ENCODE results near the gene LUM.
"Not testable (repeated sequence)": the region's sequence is repeated elsewhere in the genome, so short reads cannot be mapped to it uniquely, and the experiment has no call there.

Gene LUM

DNA sequence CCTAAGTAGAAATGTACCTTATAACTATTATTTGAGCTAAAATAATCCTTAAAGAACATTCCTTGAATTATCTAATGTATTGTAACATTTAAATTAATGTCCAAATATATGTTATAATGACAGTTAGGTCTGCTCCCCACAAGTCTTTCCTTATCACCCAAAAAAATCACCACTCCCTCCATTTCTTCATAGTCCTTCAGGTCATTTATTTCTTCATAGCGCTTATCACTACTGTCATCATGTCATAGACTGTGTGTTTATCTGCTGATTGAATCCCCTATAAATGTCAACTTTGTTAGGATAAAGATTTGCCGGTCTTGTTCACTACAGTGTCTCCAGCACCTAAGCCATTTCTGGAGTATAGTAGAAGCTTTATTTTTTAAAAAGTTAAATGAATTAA, 12.0 kb downstream of the LUM start:
- Histone ChIP-seq H3K4me1 (ENCODE audit: control insufficient read depth, insufficient read depth, low read length) (no peaks in the 10 kb centered on the region), H3K36me3 (ENCODE audit: control insufficient read depth, insufficient read depth, low read length) (no peaks in the 10 kb centered on the region), H3K9me3 (ENCODE audit: control insufficient read depth, insufficient read depth, low read length) (no peaks in the 10 kb centered on the region), H3K4me3 (ENCODE audit: low read length) (no peak overlapping the region), H3K27ac (ENCODE audit: low read length) (no peak overlapping the region), H3K27me3 (ENCODE audit: control insufficient read depth, insufficient read depth, low read length) (no peaks in the 10 kb centered on the region)
- no peak for DNase-seq (ENCODE audit: low read depth, low spot score)
- WGBS (ENCODE audit: insufficient coverage, insufficient read length), result no CpG with 5 or more reads among the region's 2 CpGs

DNA sequence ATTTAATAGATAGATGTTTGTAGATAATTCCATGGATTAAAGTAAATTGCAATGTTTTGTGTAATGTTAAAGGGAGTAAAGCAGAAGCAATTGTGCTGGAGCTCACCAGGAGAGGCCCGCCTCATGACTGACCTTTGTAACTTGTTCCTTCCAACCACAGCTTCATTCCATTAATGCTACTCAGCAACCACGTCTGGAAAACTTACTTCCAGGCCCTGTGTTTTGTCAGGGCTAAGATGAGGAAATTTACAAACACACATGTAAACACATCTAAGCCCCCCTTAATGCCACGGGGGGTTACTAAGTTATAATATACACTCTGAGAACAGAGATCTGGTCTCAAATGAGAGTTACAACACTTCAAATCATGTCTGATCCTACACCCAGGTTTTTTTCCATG, 12.4 kb downstream of the LUM start:
- no peak overlapping the region for H3K4me3 ChIP-seq (ENCODE audit: low read length)
- no peaks in the 10 kb centered on the region for H3K27me3 ChIP-seq (ENCODE audit: control insufficient read depth, insufficient read depth, low read length)
- H3K9me3 ChIP-seq (ENCODE audit: control insufficient read depth, insufficient read depth, low read length), result no peaks in the 10 kb centered on the region
- H3K36me3 ChIP-seq (ENCODE audit: control insufficient read depth, insufficient read depth, low read length), result no peaks in the 10 kb centered on the region
- no peak for DNase-seq (ENCODE audit: low read depth, low spot score)
- WGBS (ENCODE audit: insufficient coverage, insufficient read length), result no CpG with 5 or more reads among the region's 3 CpGs
- H3K27ac ChIP-seq (ENCODE audit: low read length), result no peak overlapping the region
- H3K4me1 ChIP-seq (ENCODE audit: control insufficient read depth, insufficient read depth, low read length), result no peaks in the 10 kb centered on the region

DNA sequence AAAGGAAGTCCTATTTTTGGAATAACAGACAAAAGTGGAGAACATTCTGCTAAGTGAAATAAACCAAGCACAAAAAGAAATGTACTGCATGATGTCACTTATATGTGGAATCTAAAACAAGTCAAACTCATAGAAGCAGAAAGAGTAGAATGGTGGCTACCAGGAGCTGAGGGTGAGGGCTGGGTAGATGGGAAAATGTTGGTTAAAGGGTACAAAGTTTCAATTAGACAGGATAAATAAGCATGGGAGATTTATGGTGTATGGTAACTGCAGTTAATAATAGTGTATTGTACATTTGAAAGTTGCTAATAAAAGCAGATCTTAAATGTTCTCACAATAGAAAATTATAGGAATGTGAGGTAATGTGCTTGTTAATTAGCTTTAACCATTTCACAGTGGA, 12.8 kb downstream of the LUM start:
- H3K36me3 ChIP-seq (ENCODE audit: control insufficient read depth, insufficient read depth, low read length), result no peaks in the 10 kb centered on the region
- no peaks in the 10 kb centered on the region for H3K27me3 ChIP-seq (ENCODE audit: control insufficient read depth, insufficient read depth, low read length)
- no peaks in the 10 kb centered on the region for H3K4me1 ChIP-seq (ENCODE audit: control insufficient read depth, insufficient read depth, low read length)
- DNase-seq (ENCODE audit: low read depth, low spot score), result no peak
- H3K4me3 ChIP-seq (ENCODE audit: low read length), result no peak overlapping the region
- no peaks in the 10 kb centered on the region for H3K9me3 ChIP-seq (ENCODE audit: control insufficient read depth, insufficient read depth, low read length)
- H3K27ac ChIP-seq (ENCODE audit: low read length), result no peak overlapping the region

DNA sequence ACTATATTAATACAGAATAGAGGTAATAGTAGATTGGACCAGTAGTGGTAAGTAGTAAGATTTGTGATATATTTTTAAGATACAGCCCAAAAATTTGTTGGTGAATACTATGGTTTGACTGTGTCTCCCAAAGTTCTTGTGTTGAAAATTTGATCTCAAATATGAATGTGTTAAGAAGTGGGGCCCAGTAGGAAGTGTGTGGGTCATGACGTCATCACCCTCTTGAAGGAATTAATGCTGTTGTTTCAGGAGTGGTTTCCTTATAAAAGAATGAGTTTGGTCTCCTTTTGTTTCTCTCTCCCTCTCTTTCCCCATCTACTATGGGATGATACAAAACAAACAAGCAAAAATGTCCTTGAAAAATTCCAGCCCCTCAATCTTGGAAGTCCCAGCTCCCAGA, 16.3 kb downstream of the LUM start:
- no peaks in the 10 kb centered on the region for H3K36me3 ChIP-seq (ENCODE audit: control insufficient read depth, insufficient read depth, low read length)
- H3K4me1 ChIP-seq (ENCODE audit: control insufficient read depth, insufficient read depth, low read length), result no peaks in the 10 kb centered on the region
- H3K27me3 ChIP-seq (ENCODE audit: control insufficient read depth, insufficient read depth, low read length), result no peaks in the 10 kb centered on the region
- WGBS (ENCODE audit: insufficient coverage, insufficient read length), result no CpG with 5 or more reads among the region's 1 CpG
- H3K4me3 ChIP-seq (ENCODE audit: low read length), result no peak overlapping the region
- no peak overlapping the region for H3K27ac ChIP-seq (ENCODE audit: low read length)
- H3K9me3 ChIP-seq (ENCODE audit: control insufficient read depth, insufficient read depth, low read length), result no peaks in the 10 kb centered on the region
- DNase-seq (ENCODE audit: low read depth, low spot score), result no peak

- H3K4me1 ChIP-seq (ENCODE audit: control insufficient read depth, insufficient read depth, low read length), result no peaks in the 10 kb centered on the region
- H3K9me3 ChIP-seq (ENCODE audit: control insufficient read depth, insufficient read depth, low read length), result no peaks in the 10 kb centered on the region
- no peaks in the 10 kb centered on the region for H3K27me3 ChIP-seq (ENCODE audit: control insufficient read depth, insufficient read depth, low read length)
- no peak overlapping the region for H3K27ac ChIP-seq (ENCODE audit: low read length)
- H3K4me3 ChIP-seq (ENCODE audit: low read length), result no peak overlapping the region
- no peaks in the 10 kb centered on the region for H3K36me3 ChIP-seq (ENCODE audit: control insufficient read depth, insufficient read depth, low read length)
- DNase-seq (ENCODE audit: low read depth, low spot score), result no peak
These were observed 17.1 kb downstream of the LUM start for GRCh38 chr12:91094032-91094662.

DNA sequence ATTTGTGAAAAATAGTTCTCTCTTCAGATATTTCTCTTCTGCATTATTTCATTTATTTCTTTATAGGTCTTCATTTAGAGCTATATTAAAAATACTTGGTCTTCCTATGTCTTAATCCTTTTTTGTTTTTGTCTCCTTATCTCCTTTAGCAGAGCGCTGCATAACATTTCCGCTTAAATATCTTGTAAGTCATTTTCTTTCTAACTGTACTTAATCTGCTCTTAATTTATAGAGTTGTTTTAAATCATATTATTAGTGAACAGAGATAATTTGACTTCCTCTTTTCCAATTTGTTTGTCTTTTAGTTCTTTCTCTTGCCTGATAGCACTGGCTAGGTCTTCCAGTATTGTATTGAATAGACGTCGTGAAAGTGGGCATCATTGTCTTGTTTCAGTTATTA, 18.0 kb downstream of the LUM start:
- Histone ChIP-seq H3K4me3 (ENCODE audit: low read length) (no peak overlapping the region), H3K4me1 (ENCODE audit: control insufficient read depth, insufficient read depth, low read length) (no peaks in the 10 kb centered on the region), H3K27ac (ENCODE audit: low read length) (no peak overlapping the region), H3K9me3 (ENCODE audit: control insufficient read depth, insufficient read depth, low read length) (no peaks in the 10 kb centered on the region), H3K36me3 (ENCODE audit: control insufficient read depth, insufficient read depth, low read length) (no peaks in the 10 kb centered on the region), H3K27me3 (ENCODE audit: control insufficient read depth, insufficient read depth, low read length) (no peaks in the 10 kb centered on the region)
- DNase-seq (ENCODE audit: low read depth, low spot score), result no peak
- no CpG with 5 or more reads among the region's 4 CpGs for WGBS (ENCODE audit: insufficient coverage, insufficient read length)

GRCh38 chr12:91091916-91092715, 19.2 kb downstream of the LUM start:
- Histone ChIP-seq H3K4me1 (ENCODE audit: control insufficient read depth, insufficient read depth, low read length) (no peaks in the 10 kb centered on the region), H3K36me3 (ENCODE audit: control insufficient read depth, insufficient read depth, low read length) (no peaks in the 10 kb centered on the region), H3K4me3 (ENCODE audit: low read length) (no peak overlapping the region), H3K27me3 (ENCODE audit: control insufficient read depth, insufficient read depth, low read length) (no peaks in the 10 kb centered on the region), H3K27ac (ENCODE audit: low read length) (no peak overlapping the region), H3K9me3 (ENCODE audit: control insufficient read depth, insufficient read depth, low read length) (no peaks in the 10 kb centered on the region)
- no peak for DNase-seq (ENCODE audit: low read depth, low spot score)
- WGBS (ENCODE audit: insufficient coverage, insufficient read length), result no CpG with 5 or more reads among the region's 6 CpGs

DNA sequence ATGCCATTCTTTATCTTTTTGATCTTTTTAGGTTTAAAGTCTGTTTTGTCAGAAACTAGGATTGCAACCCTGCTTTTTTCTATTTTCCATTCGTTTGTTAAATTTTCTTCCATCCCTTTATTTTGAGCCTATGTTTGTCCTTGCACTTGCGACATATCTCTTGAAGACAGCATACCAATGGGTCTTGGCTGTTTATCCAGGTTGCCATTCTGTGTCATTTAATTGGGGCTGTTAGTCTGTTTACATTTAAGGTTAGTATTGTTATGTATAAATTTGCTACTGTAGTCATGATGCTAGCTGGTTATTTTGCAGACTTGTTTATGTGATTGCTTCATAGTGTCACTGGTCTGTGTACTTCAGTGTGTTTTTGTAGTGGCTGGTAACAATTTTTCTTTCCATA, 21.3 kb downstream of the LUM start:
- WGBS (ENCODE audit: insufficient coverage, insufficient read length), result no CpG with 5 or more reads among the region's 2 CpGs

GRCh38 chr12:91080041-91080440, 31.3 kb downstream of the LUM start:
- Histone ChIP-seq H3K9me3 (ENCODE audit: control insufficient read depth, insufficient read depth, low read length) (no peaks in the 10 kb centered on the region), H3K36me3 (ENCODE audit: control insufficient read depth, insufficient read depth, low read length) (no peaks in the 10 kb centered on the region), H3K27me3 (ENCODE audit: control insufficient read depth, insufficient read depth, low read length) (no peaks in the 10 kb centered on the region), H3K4me3 (ENCODE audit: low read length) (no peak overlapping the region), H3K4me1 (ENCODE audit: control insufficient read depth, insufficient read depth, low read length) (no peaks in the 10 kb centered on the region), H3K27ac (ENCODE audit: low read length) (no peak overlapping the region)
- WGBS (ENCODE audit: insufficient coverage, insufficient read length), result no CpG with 5 or more reads among the region's 1 CpG
- DNase-seq (ENCODE audit: low read depth, low spot score), result no peak

More for the DNA sequence above, 21.3 kb downstream of the LUM start:
- H3K9me3 ChIP-seq (ENCODE audit: control insufficient read depth, insufficient read depth, low read length); DNase-seq (ENCODE audit: low read depth, low spot score); H3K27ac ChIP-seq (ENCODE audit: low read length); H3K27me3 ChIP-seq (ENCODE audit: control insufficient read depth, insufficient read depth, low read length); H3K4me1 ChIP-seq (ENCODE audit: control insufficient read depth, insufficient read depth, low read length); H3K36me3 ChIP-seq (ENCODE audit: control insufficient read depth, insufficient read depth, low read length); H3K4me3 ChIP-seq (ENCODE audit: low read length): not testable (repeated sequence)

GRCh38 chr12:91078501-91078900, 32.8 kb downstream of the LUM start:
- DNase-seq (ENCODE audit: low read depth, low spot score), result no peak
- H3K4me1 ChIP-seq (ENCODE audit: control insufficient read depth, insufficient read depth, low read length), result no peaks in the 10 kb centered on the region
- H3K9me3 ChIP-seq (ENCODE audit: control insufficient read depth, insufficient read depth, low read length), result no peaks in the 10 kb centered on the region
- WGBS (ENCODE audit: insufficient coverage, insufficient read length), result no CpG with 5 or more reads among the region's 1 CpG
- H3K27me3 ChIP-seq (ENCODE audit: control insufficient read depth, insufficient read depth, low read length), result no peaks in the 10 kb centered on the region
- H3K4me3 ChIP-seq (ENCODE audit: low read length), result no peak overlapping the region
- no peaks in the 10 kb centered on the region for H3K36me3 ChIP-seq (ENCODE audit: control insufficient read depth, insufficient read depth, low read length)
- no peak overlapping the region for H3K27ac ChIP-seq (ENCODE audit: low read length)
